Activated CD8-positive, alpha-beta T cell treated with anti-CD3 and anti-CD28 coated beads for 36 hours (primary cell): ENCODE data around the gene SLC16A14. TPM values are rescaled to one million over a fixed set of nuclear protein-coding genes. Genes with fewer than 3 reads are reported as not detected.

ENCODE experiments used
- ATAC-seq: fragments of 200-7000 bp; cut with Tn5 transposase; one replicate; pipeline ENCODE4 v1.10.0; 2021; ENCODE audit warnings: mild to moderate bottlenecking, moderate library complexity
- CTCF ChIA-PET: fragments of 350-600 bp; sonication (Branson Sonifier 250); formaldehyde crosslinking; loops from one replicate; lab custom pipeline; 2021; ENCODE audit warnings: antibody characterized with exemption; lab: Charles Lee
- POLR2A ChIA-PET: fragments of 350-600 bp; sonication (Branson Sonifier 250); formaldehyde crosslinking; loops from one replicate; lab custom pipeline; 2021; ENCODE audit warnings: antibody characterized with exemption; lab: Charles Lee
- DNase-seq: peaks from one replicate; pipeline ENCODE4 v3.0.0-alpha.2; 2020
- H3K27ac Mint-ChIP-seq: one replicate; pipeline ENCODE4 v1.8.0; 2021; ENCODE audit warnings: mild to moderate bottlenecking, mixed read lengths
- H3K27me3 Mint-ChIP-seq: one replicate; pipeline ENCODE4 v1.8.0; 2021; ENCODE audit warnings: mixed read lengths
- H3K36me3 Mint-ChIP-seq: one replicate; pipeline ENCODE4 v1.8.0; 2021; ENCODE audit warnings: low read depth, mixed read lengths
- H3K4me1 Mint-ChIP-seq: one replicate; pipeline ENCODE4 v1.8.0; 2021; ENCODE audit warnings: low read depth, mixed read lengths
- H3K4me3 Mint-ChIP-seq: one replicate; pipeline ENCODE4 v1.8.0; 2021; ENCODE audit warnings: mild to moderate bottlenecking, moderate library complexity, mixed read lengths
- H3K9me3 Mint-ChIP-seq: one replicate; pipeline ENCODE4 v1.8.0; 2021; ENCODE audit warnings: mixed read lengths
- CTCF ChIP-seq: fragments of 200-600 bp; IDR thresholded peaks from one replicate; pipeline ENCODE4 v1.8.0; 2022; ENCODE audit warnings: antibody characterized with exemption, mild to moderate bottlenecking
- intact Hi-C: fragments of 100-400 bp; cut with micrococcal nuclease; formaldehyde crosslinking; loops from one replicate; pipeline ENCODE4 v1.10.0; 2022
- total RNA-seq, 2 experiments: library from RNA; stranded (reverse); gene quantifications; one replicate each; pipeline ENCODE4 v1.2.3, GENCODE V29; 2021

SLC16A14 gene
- total RNA-seq, 2 experiments from 2014 or later = 1.5 to 2.3 TPM

- Mint-ChIP-seq H3K27me3 (peaks cover 17% of the 10 kb centered on the region), H3K36me3 (no peaks in the 10 kb centered on the region), H3K4me3 (no peak overlapping the region), H3K4me1 (peaks cover 17% of the 10 kb centered on the region), H3K9me3 (peaks cover 2% of the 10 kb centered on the region), H3K27ac (no peak overlapping the region)
- no peak for DNase-seq
- no peak for TF ChIP-seq CTCF
- ChIA-PET CTCF (no interaction called here), POLR2A (no interaction called here)
- intact Hi-C loops = no loop called here
- ATAC-seq = no peak
Measured at GRCh38 chr2:230071421-230071820, 2.7 kb upstream of the SLC16A14 start.

GRCh38 chr2:230069402-230069801, 678 bp upstream of the SLC16A14 start:
- peaks cover 2% of the 10 kb centered on the region for H3K9me3 Mint-ChIP-seq
- ChIA-PET CTCF (interaction anchor here (1.2 to 4.4 kb wide), 8 partner anchors 11 to 148 kb away, joined by 3 to 71 read pairs (median 14); partner anchors contain the start of gene TRIP12), POLR2A (interaction anchor here (1.0 kb wide), 1 partner anchor 66 kb away, joined by 3 read pairs; no protein-coding TSS in a partner anchor)
- no peak for ATAC-seq
- no peaks in the 10 kb centered on the region for H3K36me3 Mint-ChIP-seq
- H3K4me1 Mint-ChIP-seq = peaks cover 19% of the 10 kb centered on the region
- peaks cover 18% of the 10 kb centered on the region for H3K27me3 Mint-ChIP-seq
- H3K27ac Mint-ChIP-seq = no peak overlapping the region
- peak overlapping the region; percentile 92 for H3K4me3 Mint-ChIP-seq
- DNase-seq = no peak
- intact Hi-C loops = loop anchor here (5.0 kb wide), 2 partner anchors 62 to 93 kb away; no protein-coding TSS in a partner anchor
- TF ChIP-seq CTCF = no peak

- H3K27ac Mint-ChIP-seq = peak overlapping the region; percentile 64
- ChIA-PET CTCF (interaction anchor here (0.7 to 4.4 kb wide), 26 partner anchors 9 to 438 kb away, joined by 3 to 71 read pairs (median 5); partner anchors contain the start of gene TRIP12), POLR2A (interaction anchor here (0.9 to 1.3 kb wide), 5 partner anchors 8 to 151 kb away, joined by 3 read pairs; partner anchors contain the start of gene SP110)
- H3K4me3 Mint-ChIP-seq = peak overlapping the region; percentile 92
- peaks cover 22% of the 10 kb centered on the region for H3K27me3 Mint-ChIP-seq
- no peaks in the 10 kb centered on the region for H3K9me3 Mint-ChIP-seq
- ATAC-seq = peak; percentile 41
- TF ChIP-seq CTCF = no peak
- peaks cover 19% of the 10 kb centered on the region for H3K4me1 Mint-ChIP-seq
- DNase-seq = peak; percentile 61
- intact Hi-C loops = loop anchor here (5.0 kb wide), 2 partner anchors 61 to 94 kb away; no protein-coding TSS in a partner anchor
- H3K36me3 Mint-ChIP-seq = no peaks in the 10 kb centered on the region
Measured at GRCh38 chr2:230068016-230068650, 591 bp downstream of the SLC16A14 start.

GRCh38 chr2:230060672-230061293, 7.9 kb downstream of the SLC16A14 start:
- ATAC-seq = peak; percentile 71
- CTCF ChIA-PET = interaction anchor here (0.8 to 8.0 kb wide), 4 partner anchors 6 to 99 kb away, joined by 3 to 51 read pairs (median 5); partner anchors contain the start of gene SLC16A14

More at GRCh38 chr2:230060672-230061293, 7.9 kb downstream of the SLC16A14 start:
- peaks cover 1% of the 10 kb centered on the region for H3K36me3 Mint-ChIP-seq
- POLR2A ChIA-PET = interaction anchor here (1.0 to 1.3 kb wide), 2 partner anchors 18 to 20 kb away, joined by 3 to 4 read pairs; no protein-coding TSS in a partner anchor
- H3K9me3 Mint-ChIP-seq = no peaks in the 10 kb centered on the region
- intact Hi-C loops = no loop called here
- peak overlapping the region; percentile 7 for H3K27ac Mint-ChIP-seq
- peaks cover 6% of the 10 kb centered on the region for H3K27me3 Mint-ChIP-seq
- peaks cover 10% of the 10 kb centered on the region for H3K4me1 Mint-ChIP-seq
- DNase-seq = no peak
- no peak overlapping the region for H3K4me3 Mint-ChIP-seq
- TF ChIP-seq CTCF = no peak
